ENCODE measurements around the gene CYB5D1.
"Not testable (repeated sequence)": the region's sequence is repeated elsewhere in the genome, so short reads cannot be mapped to it uniquely, and the experiment has no call there.

The CYB5D1 gene, protein sequence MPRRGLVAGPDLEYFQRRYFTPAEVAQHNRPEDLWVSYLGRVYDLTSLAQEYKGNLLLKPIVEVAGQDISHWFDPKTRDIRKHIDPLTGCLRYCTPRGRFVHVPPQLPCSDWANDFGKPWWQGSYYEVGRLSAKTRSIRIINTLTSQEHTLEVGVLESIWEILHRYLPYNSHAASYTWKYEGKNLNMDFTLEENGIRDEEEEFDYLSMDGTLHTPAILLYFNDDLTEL

GRCh38 chr17:7857713-7858521 is at the start of gene CYB5D1:
Gene CYB5D1, plus strand, starts transcription at chr17:7858003. Its CDS starts 132 bp downstream, at chr17:7858135.
- H3K4me3 ChIP-seq (ENCODE audit: low read depth, low read length) = peak within 1 kb of the TSS; percentile 63
- peak; percentile 87 for DNase-seq (ENCODE audit: low read depth)
- TF ChIP-seq, protein P1, sequence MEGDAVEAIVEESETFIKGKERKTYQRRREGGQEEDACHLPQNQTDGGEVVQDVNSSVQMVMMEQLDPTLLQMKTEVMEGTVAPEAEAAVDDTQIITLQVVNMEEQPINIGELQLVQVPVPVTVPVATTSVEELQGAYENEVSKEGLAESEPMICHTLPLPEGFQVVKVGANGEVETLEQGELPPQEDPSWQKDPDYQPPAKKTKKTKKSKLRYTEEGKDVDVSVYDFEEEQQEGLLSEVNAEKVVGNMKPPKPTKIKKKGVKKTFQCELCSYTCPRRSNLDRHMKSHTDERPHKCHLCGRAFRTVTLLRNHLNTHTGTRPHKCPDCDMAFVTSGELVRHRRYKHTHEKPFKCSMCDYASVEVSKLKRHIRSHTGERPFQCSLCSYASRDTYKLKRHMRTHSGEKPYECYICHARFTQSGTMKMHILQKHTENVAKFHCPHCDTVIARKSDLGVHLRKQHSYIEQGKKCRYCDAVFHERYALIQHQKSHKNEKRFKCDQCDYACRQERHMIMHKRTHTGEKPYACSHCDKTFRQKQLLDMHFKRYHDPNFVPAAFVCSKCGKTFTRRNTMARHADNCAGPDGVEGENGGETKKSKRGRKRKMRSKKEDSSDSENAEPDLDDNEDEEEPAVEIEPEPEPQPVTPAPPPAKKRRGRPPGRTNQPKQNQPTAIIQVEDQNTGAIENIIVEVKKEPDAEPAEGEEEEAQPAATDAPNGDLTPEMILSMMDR (IDR thresholded peaks at IDR 0.05; ENCODE audit: control insufficient read depth, extremely low read depth, insufficient read depth) = no peak

DNA sequence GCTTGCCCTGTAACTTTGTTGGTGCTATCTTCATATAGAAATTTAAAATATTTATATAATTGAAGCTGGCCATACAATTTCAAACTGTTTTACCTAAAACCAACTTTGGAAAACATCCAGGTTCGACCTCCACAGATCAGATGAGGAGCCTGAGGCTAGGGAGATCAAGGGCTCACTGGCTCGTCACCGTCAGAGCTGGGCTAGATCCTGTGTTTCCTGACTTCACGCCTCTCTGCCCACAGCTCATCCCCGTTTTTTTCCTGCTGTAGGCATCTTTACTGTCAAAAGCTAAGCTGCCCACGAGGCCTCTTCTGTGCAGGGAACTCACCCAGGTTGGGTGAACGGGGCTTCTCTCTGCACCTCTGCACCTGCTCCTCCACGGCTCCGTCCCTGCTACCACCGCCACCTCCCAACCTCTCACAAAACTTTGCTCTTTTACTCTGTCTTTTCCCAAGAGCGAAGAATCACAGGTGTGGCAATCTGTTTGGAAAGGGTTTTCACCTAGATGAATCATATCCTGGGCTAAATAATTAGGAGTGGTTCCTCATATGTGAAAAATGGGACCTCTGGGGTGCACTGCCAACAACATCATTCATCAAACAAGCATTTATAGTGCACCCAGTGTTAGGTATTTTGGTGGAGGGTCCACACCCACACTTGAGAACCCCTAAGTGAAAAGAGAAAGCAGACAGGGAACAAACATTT is 48.6 kb upstream of the CYB5D1 start:
- TF ChIP-seq, protein P1 (IDR thresholded peaks at IDR 0.05; ENCODE audit: control insufficient read depth, extremely low read depth, insufficient read depth) = no peak
- no peak overlapping the region for H3K4me3 ChIP-seq (ENCODE audit: low read depth, low read length)
- no peak for DNase-seq (ENCODE audit: low read depth)

- H3K4me3 ChIP-seq (ENCODE audit: low read depth, low read length); DNase-seq (ENCODE audit: low read depth): not testable (repeated sequence)
These were observed 47.9 kb upstream of the CYB5D1 start for GRCh38 chr17:7809791-7810343.

DNA sequence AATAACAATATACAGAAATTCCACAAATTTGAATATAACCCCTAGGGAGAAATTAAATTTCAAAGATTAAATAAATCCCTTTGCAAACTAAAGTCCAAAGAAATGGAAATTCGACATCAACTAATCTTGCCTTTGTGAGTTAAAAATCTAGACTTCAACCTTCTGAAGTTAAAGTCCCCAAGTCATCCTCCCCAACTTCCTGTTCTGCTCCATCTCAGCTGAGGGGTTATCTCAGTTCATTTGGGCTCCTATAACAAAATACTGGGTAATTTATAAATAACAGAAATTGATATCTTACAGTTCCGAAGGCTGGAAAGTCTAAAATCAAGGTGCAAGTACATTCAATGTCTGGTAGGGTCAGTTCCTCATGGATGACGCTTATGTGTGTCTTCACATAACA is 46.6 kb upstream of the CYB5D1 start:
- H3K4me3 ChIP-seq (ENCODE audit: low read depth, low read length) = no peak overlapping the region
- DNase-seq (ENCODE audit: low read depth) = no peak
- TF ChIP-seq, protein P1 (IDR thresholded peaks at IDR 0.05; ENCODE audit: control insufficient read depth, extremely low read depth, insufficient read depth) = no peak

GRCh38 chr17:7814969-7815368 is 42.8 kb upstream of the CYB5D1 start:
- no peak for DNase-seq (ENCODE audit: low read depth)
- TF ChIP-seq, protein P1 (IDR thresholded peaks at IDR 0.05; ENCODE audit: control insufficient read depth, extremely low read depth, insufficient read depth) = no peak
- no peak overlapping the region for H3K4me3 ChIP-seq (ENCODE audit: low read depth, low read length)

DNA sequence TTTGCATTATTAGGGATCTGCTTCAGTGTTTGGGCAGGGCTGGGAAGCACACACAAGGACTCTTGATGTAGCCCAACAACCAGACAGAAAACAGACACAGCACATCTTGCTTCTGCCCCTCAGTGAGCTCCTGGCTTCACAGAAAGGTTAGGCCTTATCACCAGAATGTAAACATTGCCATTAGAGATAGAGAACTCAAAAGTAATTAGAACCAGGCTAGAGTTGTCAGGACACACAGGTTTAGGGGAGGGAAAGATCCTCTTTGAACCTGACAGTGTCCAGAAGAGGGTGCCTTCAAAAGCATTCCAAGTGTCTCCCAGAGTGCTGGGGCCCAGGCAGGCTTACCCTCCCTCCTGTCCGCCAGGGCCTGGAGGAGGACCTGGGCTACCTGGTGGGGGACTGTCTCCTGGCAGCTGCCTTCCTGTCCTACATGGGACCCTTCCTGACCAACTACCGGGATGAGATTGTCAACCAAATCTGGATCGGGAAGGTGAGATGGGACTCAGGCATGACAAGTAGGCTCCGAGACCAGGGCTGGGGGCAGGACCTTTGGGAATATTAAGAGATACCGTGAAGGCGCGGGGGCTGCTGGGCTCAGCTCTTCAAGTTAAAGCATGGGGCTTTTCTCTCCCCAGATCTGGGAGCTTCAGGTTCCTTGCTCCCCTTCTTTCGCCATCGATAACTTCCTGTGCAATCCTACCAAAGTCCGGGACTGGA is 40.7 kb upstream of the CYB5D1 start:
- no peak for DNase-seq (ENCODE audit: low read depth)
- H3K4me3 ChIP-seq (ENCODE audit: low read depth, low read length) = no peak overlapping the region
- TF ChIP-seq, protein P1 (IDR thresholded peaks at IDR 0.05; ENCODE audit: control insufficient read depth, extremely low read depth, insufficient read depth) = no peak

All from LNCaP clone FGC (cell line).